ENCODE data around the gene DNAI4.

- no peak for TF ChIP-seq CTCF (conservative IDR thresholded peaks at IDR 0.05)
- TF ChIP-seq ZFX (IDR thresholded peaks at IDR 0.05), result no peak
Measured at GRCh38 chr1:66893712-66894111, 30.9 kb downstream of the DNAI4 start.

All from C4-2B (cell line).